EH (cell line): ENCODE data around the gene TAOK1.

Source experiments
- DNase-seq: peaks from one replicate; pipeline ENCODE4 v3.0.0-alpha.2; 2015; ENCODE audit warnings: low read depth

Gene TAOK1

GRCh38 chr17:29584452-29585079, 194.4 kb downstream of the TAOK1 start:
- no peak for DNase-seq

- DNase-seq: peak; percentile 31
Measured at GRCh38 chr17:29585080-29585751, 195.1 kb downstream of the TAOK1 start.

DNA sequence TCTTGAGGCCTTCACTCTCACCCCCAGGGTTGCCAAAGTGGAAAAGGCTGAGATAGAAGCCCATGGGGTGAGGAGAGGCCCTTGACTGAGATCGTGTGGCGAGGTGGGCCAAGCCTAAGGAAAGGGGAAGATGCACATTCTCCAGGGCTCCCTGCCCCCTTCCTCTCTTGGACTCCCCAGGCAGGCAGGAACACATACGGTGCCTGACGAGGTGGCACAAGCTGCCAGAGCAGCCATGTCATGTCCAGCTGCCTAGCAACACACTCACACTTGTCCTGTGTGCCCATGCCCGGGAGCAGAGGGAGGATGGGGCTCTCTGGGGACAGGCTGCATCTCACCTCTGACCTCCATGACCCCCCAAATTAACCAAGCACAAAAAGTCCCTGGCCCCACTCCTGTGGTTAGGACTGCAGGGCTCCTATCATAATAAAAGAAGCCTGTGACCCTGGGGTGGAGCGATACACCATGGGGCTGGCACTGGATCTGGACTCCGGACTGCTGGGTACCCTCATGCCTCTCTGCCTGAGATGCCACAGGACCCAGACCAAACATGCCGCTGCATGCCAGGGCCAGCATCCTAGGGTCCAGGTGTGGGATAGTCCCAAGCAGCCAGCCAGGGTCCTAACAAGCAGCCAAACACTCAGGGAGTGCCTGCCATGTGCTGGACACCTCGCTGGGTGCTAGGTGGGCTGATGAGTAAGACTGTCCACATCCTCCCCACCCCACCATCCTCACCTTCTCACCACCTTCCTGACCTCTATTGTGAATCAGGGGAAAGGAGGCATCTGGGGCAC, 196.7 kb downstream of the TAOK1 start:
- no peak for DNase-seq

DNA sequence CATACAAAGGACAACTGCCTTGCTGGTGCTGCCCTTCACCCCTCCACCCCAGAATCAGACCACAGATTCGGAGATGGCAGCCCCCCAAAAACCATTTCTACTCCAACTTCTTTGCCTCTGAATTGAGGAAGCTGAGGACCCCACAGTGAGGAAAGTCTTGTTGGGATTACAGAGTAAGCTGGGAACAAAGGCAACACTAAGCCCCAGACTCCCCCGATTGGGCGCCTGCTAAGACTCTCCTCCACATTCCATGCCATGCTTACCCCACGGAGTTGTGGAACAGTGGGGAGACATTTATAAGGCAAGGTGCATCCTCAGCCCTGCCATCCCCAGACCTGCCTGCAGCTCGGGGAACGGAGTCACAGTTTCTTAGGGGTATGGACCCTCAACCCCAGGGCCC, 197.4 kb downstream of the TAOK1 start:
- DNase-seq: no peak

GRCh38 chr17:29588017-29588561, 197.9 kb downstream of the TAOK1 start:
- peak; percentile 37 for DNase-seq

DNA sequence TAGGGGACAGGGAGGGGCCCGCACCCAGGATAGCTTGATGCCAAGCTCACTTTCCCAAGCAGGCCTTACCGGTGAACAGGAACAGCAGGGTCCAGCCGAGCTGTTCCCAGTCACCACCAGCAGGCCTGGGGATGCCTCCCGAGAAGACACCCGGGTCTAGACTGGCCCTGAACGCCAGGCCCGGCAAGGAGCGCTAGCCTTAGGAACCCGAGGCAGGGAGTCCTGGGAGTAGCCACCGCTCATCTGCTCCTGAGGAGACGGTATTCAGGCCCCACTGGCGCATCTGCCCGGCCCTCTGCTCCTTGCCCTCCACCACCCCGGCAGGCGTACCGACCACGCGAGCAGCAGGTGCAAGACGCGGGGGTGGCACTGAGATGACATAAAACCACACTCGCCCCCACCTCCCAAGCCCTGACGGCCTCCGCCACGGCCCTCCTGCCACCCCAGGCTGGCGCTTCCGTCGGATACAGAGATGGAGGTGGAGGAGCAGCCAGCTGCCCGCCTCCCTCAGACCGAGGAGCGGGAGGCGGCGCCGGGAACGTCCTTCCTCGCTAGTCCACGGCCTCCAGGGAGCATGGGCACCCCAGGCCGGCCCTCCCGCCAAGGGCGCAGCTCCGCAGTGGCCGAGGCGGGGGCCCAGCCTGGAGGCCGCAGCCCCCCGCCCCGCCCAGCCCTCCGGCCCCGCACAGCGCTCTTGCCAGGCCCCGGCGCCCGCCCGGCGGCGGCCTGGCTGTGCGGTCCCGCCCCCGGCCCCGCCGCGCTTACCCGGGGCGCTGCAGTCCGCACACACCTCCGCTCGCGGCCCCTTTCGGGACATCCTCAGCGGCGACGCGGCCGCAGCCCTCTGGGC, 198.6 kb downstream of the TAOK1 start:
- DNase-seq: peak; percentile 48

DNA sequence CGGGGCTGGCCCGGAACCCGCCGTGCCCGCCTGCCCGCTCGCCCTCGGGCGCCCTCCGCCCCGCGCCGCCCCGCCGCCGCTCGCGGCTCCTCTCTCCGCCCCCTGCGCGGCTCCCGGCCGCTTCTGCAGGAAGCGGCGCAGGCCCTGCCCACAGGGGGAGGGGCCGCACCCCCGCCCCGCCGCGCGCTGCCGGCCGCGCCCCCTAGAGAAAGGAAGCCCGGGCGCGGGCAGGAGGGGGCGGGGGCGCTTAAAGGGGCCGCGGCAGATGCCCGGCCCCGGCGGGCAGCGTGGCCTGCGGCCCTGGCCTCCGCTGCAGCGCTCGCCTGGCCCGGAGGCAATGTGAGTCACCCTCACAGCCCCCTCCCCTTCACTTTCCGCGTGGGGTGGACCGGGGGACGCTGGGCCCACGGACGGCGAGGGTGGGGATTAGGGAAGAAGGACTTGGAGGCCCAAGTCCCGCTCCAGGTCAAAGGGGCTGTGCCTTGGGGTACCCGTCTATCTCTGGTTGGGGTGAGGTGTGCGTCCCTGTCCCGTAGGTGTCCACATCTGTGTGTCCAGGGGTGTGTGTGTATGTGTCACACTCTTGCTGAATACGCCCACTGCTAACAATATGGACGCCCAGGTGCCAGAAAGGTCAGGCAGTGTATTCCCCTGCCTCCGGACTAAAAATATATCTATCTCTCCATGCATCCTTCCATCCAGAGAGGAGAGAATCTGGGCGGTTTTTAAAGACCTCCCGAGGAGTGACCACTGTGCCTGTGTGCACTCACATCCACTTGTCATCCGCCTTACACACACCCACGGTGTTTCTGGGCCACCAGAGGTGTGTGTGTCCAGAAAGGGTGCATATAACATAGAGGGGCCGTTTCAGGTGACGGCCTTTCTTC, 199.6 kb downstream of the TAOK1 start, which contains the start of gene GIT1:
GIT1 (minus strand) TSS at position 125 of the 887 bp plus-strand sequence. CDS start 270 bp downstream, outside the sequence.
- DNase-seq: peak; percentile 87

- peak; percentile 64 for DNase-seq
Measured at GRCh38 chr17:29590411-29591145, 200.4 kb downstream of the TAOK1 start.

- DNase-seq: peak; percentile 58
Measured at GRCh38 chr17:29591146-29591736, 201.1 kb downstream of the TAOK1 start.

GRCh38 chr17:29591737-29592608, 201.8 kb downstream of the TAOK1 start:
- peak; percentile 79 for DNase-seq

GRCh38 chr17:29592850-29593551, 202.8 kb downstream of the TAOK1 start, which contains the start of gene ANKRD13B:
Gene ANKRD13B (plus strand): TSS chr17:29593132. CDS start chr17:29593622, 490 bp downstream.
- peak; percentile 30 for DNase-seq

DNA sequence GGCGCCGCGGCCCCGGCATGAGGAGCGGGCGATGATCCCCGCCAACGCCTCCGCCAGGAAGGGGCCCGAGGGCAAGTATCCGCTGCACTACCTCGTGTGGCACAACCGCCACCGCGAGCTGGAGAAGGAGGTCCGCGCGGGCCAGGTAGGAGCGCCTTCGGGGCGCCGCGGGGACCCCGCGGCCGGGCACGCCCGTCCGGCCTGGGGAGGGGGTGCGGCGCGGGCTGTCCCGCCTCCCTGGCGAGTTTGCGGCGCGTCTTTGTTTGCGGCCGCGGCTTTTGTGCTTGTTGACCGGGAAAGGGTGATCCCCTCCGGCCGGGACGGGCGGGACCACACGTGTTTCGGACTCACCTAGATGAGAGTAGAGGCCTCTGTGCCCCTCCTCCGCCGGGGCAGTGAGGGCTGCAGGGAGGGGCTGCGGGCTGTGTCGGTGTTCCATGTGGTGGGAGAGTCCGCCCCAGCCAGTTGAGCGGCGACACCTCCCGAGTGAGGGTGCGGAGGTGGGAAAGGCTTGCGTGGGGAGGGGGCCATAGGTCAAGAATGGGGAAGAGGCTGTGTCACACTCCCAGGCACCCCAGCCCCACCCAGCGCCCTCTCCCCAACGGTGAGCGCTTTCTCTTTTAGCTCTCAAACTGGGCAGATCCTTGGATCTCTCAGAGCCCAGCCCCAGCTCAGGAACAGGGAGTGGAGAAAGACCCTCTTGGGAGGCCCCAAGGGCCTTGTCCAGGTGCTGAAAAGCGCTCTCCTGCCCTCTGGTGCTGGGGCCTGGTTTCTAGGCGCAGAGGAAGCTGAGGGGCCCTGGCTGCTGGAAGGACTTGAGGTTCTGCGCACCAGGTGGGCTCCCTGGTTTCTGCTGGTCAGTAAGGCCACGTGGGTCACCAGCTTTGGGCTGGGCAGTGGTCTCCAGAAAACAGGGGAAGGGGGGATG, 203.7 kb downstream of the TAOK1 start:
- DNase-seq: peak; percentile 37

GRCh38 chr17:29594519-29595090, 204.4 kb downstream of the TAOK1 start:
- DNase-seq: no peak

DNA sequence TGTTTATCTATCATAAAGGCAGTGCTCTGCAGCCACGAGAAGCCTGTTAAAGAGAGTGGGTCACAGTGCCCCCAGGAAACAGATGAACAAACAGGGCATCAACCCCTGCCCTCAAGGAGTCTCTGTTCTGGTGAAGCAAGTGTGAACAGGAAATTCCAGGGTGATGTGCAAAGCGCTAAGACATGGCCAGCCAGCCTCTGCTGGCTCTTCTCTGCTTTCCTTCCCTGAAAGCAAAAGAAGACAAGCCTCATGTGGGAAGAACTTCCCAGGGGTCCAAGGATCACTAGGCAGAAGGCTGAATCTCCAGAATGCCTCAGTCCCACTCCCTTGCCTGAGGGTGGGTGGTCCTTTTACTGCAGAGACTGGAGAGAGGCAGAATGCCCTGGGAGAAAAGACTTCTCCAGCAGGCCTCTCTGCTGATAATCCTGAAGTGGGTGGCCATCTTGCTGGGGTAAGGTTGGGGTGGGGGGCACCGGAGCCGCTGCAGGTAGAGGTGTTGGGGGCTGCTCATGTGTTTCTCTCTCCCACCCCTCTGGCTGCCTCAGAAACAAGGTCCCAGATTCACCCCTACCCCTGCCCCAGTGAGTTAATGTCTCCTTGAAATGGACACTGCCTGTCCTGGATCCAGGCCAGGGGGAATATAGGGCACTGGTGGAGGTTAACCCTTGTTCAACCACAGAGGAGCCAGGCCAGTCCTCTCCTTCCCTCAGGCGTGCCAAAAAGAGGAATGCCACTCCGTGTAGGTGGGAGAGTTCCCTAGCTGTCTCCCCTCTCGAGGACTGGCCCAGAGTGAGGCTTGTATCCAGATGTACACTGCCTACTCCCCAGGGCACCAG, 205.2 kb downstream of the TAOK1 start:
- no peak for DNase-seq
